Measurements from ENCODE around the gene MAD2L1. TPM values are rescaled to one million over a fixed set of nuclear protein-coding genes. Genes with fewer than 3 reads are reported as not detected.

The MAD2L1 gene
- total and polyA plus RNA-seq, 2 donors (not counting 3 experiments of a cell fraction or from before 2014, with no cell fraction given), result 15.6 to 41.4 TPM

DNA sequence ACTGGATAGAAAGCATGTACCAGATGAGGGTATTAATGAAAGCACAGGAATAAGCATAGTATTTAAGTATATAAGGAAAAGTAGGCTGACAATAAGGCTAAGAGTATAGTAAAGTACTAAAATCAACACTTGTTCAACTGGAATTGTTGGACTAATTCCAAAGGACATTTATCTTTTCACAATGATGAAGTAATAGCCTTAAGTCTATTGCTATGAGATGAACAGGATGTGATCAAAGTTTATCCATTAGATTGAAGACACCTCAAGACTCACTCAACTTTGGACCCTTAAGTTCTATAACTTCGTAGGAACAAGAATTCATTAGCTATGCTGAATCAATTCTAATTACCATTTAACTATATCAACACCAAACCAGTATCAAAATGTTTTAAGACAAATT, 7.6 kb downstream of the MAD2L1 start:
- H3K27me3 ChIP-seq (ENCODE audit: control insufficient read depth in 2 of 2, insufficient read depth in 2 of 2, low read length in 2 of 2), result no peaks in the 10 kb centered on the region
- no peak overlapping the region for H2AFZ ChIP-seq (ENCODE audit: low read depth, low read length)
- H3K9ac ChIP-seq (replicated peaks; ENCODE audit: extremely low read depth, insufficient read depth, low read length), result no peak overlapping the region
- peaks cover 0 to 14% of the 10 kb centered on the region in 2 experiments for H3K36me3 ChIP-seq (ENCODE audit: control insufficient read depth in 2 of 2, extremely low read depth in 1 of 2, insufficient read depth in 2 of 2, low read length in 2 of 2)
- POLR2A ChIA-PET, result no interaction called here
- no peak overlapping the region for H3K27ac ChIP-seq (ENCODE audit: insufficient read depth, low read depth, low read length)
- no peaks in the 10 kb centered on the region for H4K20me1 ChIP-seq (replicated peaks; ENCODE audit: control insufficient read depth, extremely low read depth, insufficient read depth, low read length)
- no peak for FAIRE-seq
- DNase-seq (ENCODE audit: low read depth, low spot score), result no peak
- no peak overlapping the region for H3K4me3 ChIP-seq (replicated peaks in 1 of 3; ENCODE audit: insufficient read depth in 1 of 3, low read depth in 1 of 3, low read length in 3 of 3)
- H3K4me1 ChIP-seq (ENCODE audit: control insufficient read depth, extremely low read depth, insufficient read depth, low read length), result peaks cover 5% of the 10 kb centered on the region
- dilution Hi-C loops (cut with MboI; ENCODE audit: extremely low pct_ligation_motif_present, low sequenced_read_pairs), result no loop called here
- TF ChIP-seq POLR2A (IDR thresholded peaks at IDR 0.05; ENCODE audit: low read depth, low read length) (no peak), MYC (IDR thresholded peaks at IDR 0.05; ENCODE audit: low read depth, low read length) (no peak), FOS (IDR thresholded peaks at IDR 0.05; ENCODE audit: borderline replicate concordance, insufficient read depth, low read length) (no peak), CTCF (IDR thresholded peaks at IDR 0.05; ENCODE audit: extremely low read depth in 1 of 2, insufficient read depth in 1 of 2, low read depth in 1 of 2, low read length in 2 of 2) (no peak), POLR2AphosphoS5 (IDR thresholded peaks at IDR 0.05; ENCODE audit: insufficient read depth, low read depth, low read length) (no peak), EZH2 (IDR thresholded peaks at IDR 0.05; ENCODE audit: borderline replicate concordance, low read depth, low read length, severe bottlenecking) (no peak), GATA2 (IDR thresholded peaks at IDR 0.05; ENCODE audit: insufficient read depth, insufficient read length, low read depth, low read length) (no peak), JUN (IDR thresholded peaks at IDR 0.05; ENCODE audit: borderline replicate concordance, insufficient read depth, insufficient read length, low read depth) (no peak)
- TF ChIP-seq, protein P1, sequence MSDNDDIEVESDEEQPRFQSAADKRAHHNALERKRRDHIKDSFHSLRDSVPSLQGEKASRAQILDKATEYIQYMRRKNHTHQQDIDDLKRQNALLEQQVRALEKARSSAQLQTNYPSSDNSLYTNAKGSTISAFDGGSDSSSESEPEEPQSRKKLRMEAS (IDR thresholded peaks at IDR 0.05; ENCODE audit: insufficient read depth, insufficient read length), result no peak
- H3K4me2 ChIP-seq (ENCODE audit: insufficient read depth, low read length), result no peak overlapping the region
- H3K79me2 ChIP-seq (ENCODE audit: control insufficient read depth, insufficient read depth, low read length), result peaks cover 26% of the 10 kb centered on the region
- no peaks in the 10 kb centered on the region for H3K9me1 ChIP-seq (replicated peaks; ENCODE audit: control insufficient read depth, extremely low read depth, insufficient read depth, low read length)
- no peaks in the 10 kb centered on the region for H3K9me3 ChIP-seq (replicated peaks; ENCODE audit: control insufficient read depth, insufficient read depth, low read length)
- CTCF ChIA-PET, result no interaction called here
- intact Hi-C loops (cut with micrococcal nuclease), result loop anchor here (10.0 kb wide), 1 partner anchor 604 kb away; no protein-coding TSS in a partner anchor
- BruUV-seq (replicated peaks), result no TSS peak
